NB4 (cell line): ENCODE data around the gene SSBP3.

Source experiments
- MYC ChIP-seq: IDR thresholded peaks from 2 replicates; pipeline ENCODE4 v1.6.1; 2011; ENCODE audit warnings: low read depth, low read length
- POLR2A ChIP-seq: IDR thresholded peaks from 2 replicates; pipeline ENCODE4 v1.6.1; 2011; ENCODE audit warnings: mild to moderate bottlenecking; ENCODE audit not compliant: insufficient read length; ENCODE audit errors: extremely low read depth
- TF ChIP-seq, protein P1 (sequence below): IDR thresholded peaks from one replicate; pipeline ENCODE4 v1.5.1; 2012; ENCODE audit warnings: low read depth, low read length
- TF ChIP-seq, protein P2 (sequence below): IDR thresholded peaks from 2 replicates; pipeline ENCODE4 v1.6.1; 2011; ENCODE audit warnings: low read depth, low read length

DNA sequence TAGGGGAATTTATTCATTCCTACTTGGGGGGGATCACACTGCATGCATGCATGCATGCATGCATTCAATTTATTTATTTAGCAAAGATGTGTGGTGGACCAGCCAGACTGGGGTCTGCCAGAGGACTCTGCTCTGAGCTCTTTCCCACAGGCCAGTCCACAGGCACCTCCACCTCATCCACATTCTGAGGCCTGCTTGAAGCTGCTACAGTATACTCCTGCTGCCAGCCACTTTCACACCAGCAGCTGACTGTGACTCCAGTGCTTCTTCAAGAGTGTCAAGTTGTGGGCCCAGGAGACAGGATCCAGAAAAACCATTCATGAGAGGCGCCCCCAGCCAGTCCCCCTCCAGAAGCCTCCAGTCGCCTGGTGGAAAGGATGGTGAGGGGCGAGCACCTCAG is 30.9 kb downstream of the SSBP3 start:
- TF ChIP-seq, protein P1, sequence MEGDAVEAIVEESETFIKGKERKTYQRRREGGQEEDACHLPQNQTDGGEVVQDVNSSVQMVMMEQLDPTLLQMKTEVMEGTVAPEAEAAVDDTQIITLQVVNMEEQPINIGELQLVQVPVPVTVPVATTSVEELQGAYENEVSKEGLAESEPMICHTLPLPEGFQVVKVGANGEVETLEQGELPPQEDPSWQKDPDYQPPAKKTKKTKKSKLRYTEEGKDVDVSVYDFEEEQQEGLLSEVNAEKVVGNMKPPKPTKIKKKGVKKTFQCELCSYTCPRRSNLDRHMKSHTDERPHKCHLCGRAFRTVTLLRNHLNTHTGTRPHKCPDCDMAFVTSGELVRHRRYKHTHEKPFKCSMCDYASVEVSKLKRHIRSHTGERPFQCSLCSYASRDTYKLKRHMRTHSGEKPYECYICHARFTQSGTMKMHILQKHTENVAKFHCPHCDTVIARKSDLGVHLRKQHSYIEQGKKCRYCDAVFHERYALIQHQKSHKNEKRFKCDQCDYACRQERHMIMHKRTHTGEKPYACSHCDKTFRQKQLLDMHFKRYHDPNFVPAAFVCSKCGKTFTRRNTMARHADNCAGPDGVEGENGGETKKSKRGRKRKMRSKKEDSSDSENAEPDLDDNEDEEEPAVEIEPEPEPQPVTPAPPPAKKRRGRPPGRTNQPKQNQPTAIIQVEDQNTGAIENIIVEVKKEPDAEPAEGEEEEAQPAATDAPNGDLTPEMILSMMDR: no peak
- no peak for TF ChIP-seq POLR2A
- TF ChIP-seq, protein P2, sequence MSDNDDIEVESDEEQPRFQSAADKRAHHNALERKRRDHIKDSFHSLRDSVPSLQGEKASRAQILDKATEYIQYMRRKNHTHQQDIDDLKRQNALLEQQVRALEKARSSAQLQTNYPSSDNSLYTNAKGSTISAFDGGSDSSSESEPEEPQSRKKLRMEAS: no peak
- TF ChIP-seq MYC: no peak
